Fibroblast of villous mesenchyme (primary cell): Measurements from ENCODE around the gene COPS8. TPM values are rescaled to one million over a fixed set of nuclear protein-coding genes. Genes with fewer than 3 reads are reported as not detected.
A peak's percentile ranks its signal among the peaks of the same experiment; 100 is the strongest.

Source experiments
- DNase-seq: peaks from one replicate; pipeline ENCODE4 v3.0.0-alpha.2; 2010; ENCODE audit warnings: low read depth
- H3K4me3 ChIP-seq: 2 replicates; pipeline ENCODE4 v1.5.1; 2011; ENCODE audit warnings: low read depth, mild to moderate bottlenecking, low read length
- CTCF ChIP-seq: IDR thresholded peaks from 2 replicates; pipeline ENCODE4 v1.5.1; 2012; ENCODE audit warnings: low read depth, mild to moderate bottlenecking, low read length; ENCODE audit not compliant: insufficient read depth
- total RNA-seq: library from RNA; depleted of rRNA; stranded (reverse); fragments of >200 nt; gene quantifications from 2 replicates; pipeline ENCODE4 v1.2.3, GENCODE V29; 2012

COPS8 gene
- total RNA-seq, 1 donor: 98.0 TPM

DNA sequence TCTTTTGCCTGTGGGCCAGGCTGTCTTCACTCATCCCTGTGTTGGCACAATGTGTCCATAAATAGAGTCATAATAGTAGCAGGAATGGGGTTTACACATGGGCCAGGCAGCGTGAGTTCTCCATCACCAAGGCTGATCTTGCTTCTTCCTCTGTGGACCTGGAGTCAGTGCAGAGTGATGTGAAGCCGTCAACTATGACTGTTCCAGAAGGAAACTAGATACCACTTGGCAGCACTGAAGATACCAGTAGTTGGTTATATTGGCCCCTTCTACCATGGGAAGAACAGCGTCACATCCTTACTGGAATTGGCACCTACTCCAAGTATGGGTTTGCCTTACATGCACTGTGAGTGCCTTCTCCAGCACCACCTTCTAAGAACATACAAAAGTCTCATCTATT, 30.2 kb downstream of the COPS8 start:
- TF ChIP-seq CTCF: no peak
- no peak for DNase-seq

GRCh38 chr2:237116431-237116830, 30.7 kb downstream of the COPS8 start:
- peak; percentile 45 for DNase-seq
- H3K4me3 ChIP-seq: no peak overlapping the region
- no peak for TF ChIP-seq CTCF

More for the DNA sequence above, 30.2 kb downstream of the COPS8 start:
- H3K4me3 ChIP-seq: no peak overlapping the region

GRCh38 chr2:237118025-237118424, 32.3 kb downstream of the COPS8 start:
- DNase-seq: no peak
- no peak for TF ChIP-seq CTCF
- H3K4me3 ChIP-seq: no peak overlapping the region

DNA sequence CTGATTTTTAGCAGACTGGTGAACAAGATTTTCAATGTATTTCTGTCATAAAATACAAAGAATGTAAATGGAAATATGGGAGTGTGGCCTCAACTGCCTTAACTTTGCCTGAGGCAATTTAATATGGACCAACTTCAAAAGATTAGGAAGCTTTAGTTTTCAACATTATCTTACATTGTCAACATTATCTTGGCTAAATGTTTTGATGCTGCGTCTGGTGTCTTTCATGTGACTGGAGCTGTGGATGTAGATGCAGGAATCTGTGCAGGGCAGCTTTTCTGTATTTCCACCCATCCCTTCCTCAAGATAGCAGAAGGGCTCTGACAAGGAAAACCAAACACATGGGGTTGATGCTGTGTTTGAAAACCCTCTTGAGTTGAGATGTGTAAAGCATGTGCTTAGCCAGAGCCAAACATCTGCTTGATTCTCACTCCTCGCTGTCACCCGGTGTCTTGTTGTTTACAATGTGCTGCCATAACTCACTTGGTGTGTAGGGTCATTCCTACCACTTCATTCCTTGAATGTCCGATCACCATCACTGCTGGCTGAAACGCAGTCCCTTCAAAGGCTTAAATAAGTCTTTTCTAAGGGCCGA, 33.0 kb downstream of the COPS8 start:
- DNase-seq: peak; percentile 75
- no peak for TF ChIP-seq CTCF
- no peak overlapping the region for H3K4me3 ChIP-seq

DNA sequence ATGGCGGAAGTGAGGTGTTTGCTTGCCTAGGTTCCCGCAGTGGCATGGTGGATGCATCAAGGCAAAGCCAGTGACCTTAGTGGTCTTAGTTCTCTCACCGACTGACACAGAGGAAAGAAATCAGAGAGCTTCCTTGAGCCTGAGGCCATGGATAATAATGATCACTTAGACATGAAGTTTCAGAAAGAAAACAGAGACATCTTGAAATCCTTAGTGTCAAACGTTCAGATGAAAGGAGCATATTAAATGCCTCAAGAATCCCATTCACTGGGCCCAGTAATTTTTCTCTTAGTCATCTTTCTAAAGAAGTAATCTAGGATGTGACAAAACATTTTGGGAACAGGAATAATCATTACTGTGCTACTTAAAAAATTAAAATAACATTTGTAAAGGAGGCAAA, 35.2 kb downstream of the COPS8 start:
- no peak for TF ChIP-seq CTCF
- H3K4me3 ChIP-seq: no peak overlapping the region
- no peak for DNase-seq

GRCh38 chr2:237121321-237121720, 35.6 kb downstream of the COPS8 start:
- no peak for TF ChIP-seq CTCF
- DNase-seq: no peak
- no peak overlapping the region for H3K4me3 ChIP-seq

DNA sequence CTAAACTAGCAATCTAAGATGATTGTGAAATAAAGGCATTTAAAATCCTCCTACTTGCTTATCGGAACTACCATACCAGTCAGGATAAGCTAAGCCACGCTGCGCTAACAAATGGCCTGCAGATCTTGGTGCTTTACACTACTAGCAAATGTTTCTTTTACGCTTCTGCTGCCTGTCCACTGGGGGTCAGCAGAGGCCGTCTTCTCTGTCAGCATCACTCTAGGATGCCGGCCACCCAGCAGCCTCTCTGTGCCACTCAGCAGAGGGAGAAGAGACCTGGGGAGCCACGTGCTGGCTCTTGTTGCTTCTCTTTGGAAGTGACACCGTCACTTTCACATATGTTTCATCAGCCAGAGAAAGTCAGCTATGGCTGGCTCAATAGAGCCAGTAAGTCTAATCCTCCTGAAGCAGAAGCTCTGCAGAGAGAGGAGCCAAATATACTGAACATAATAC, 36.6 kb downstream of the COPS8 start:
- H3K4me3 ChIP-seq: no peak overlapping the region
- peak; percentile 58 for TF ChIP-seq CTCF
- peak; percentile 85 for DNase-seq
